ENCODE data around the gene HUS1B.

Gene HUS1B

GRCh38 chr6:621931-622330 is 35.0 kb downstream of the HUS1B start:
- Mint-ChIP-seq H3K27ac (no peak overlapping the region), H3K4me3 (no peak overlapping the region), H3K9me3 (no peaks in the 10 kb centered on the region), H3K27me3 (ENCODE audit: low read depth) (no peaks in the 10 kb centered on the region), H3K36me3 (ENCODE audit: low read depth) (peaks cover 17% of the 10 kb centered on the region), H3K4me1 (ENCODE audit: low read depth) (peaks cover 6% of the 10 kb centered on the region)

DNA sequence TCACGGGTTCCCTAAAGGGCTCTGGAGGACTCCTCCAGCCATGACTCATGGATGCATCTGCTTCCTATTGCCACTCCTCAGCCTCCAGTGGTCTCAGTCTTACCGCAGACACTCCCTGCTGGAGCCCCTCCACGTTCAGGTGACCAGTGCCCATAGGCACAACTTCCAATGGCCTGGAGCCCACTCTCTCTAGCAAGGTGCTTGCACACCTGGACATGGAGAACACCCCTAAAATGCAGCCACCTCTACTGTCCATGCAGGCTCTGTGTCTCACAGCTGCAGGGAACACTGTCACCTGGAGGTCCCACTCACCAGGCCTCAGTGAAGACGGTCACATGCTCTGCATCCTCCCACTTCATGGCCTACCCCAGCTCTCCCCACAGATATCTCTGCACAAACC is 36.0 kb downstream of the HUS1B start:
- Mint-ChIP-seq H3K36me3 (ENCODE audit: low read depth) (peaks cover 18% of the 10 kb centered on the region), H3K27ac (no peak overlapping the region), H3K4me3 (no peak overlapping the region), H3K27me3 (ENCODE audit: low read depth) (no peaks in the 10 kb centered on the region), H3K4me1 (ENCODE audit: low read depth) (peaks cover 6% of the 10 kb centered on the region), H3K9me3 (no peaks in the 10 kb centered on the region)

- Mint-ChIP-seq H3K36me3 (ENCODE audit: low read depth) (peaks cover 21% of the 10 kb centered on the region), H3K4me1 (ENCODE audit: low read depth) (peaks cover 6% of the 10 kb centered on the region), H3K27me3 (ENCODE audit: low read depth) (no peaks in the 10 kb centered on the region), H3K27ac (no peak overlapping the region), H3K9me3 (no peaks in the 10 kb centered on the region), H3K4me3 (no peak overlapping the region)
Observed at GRCh38 chr6:620166-620565, 36.7 kb downstream of the HUS1B start.

GRCh38 chr6:617456-618100 is 39.3 kb downstream of the HUS1B start:
- H3K27ac Mint-ChIP-seq: no peak overlapping the region
- H3K4me3 Mint-ChIP-seq: no peak overlapping the region
- H3K4me1 Mint-ChIP-seq (ENCODE audit: low read depth): no peaks in the 10 kb centered on the region
- no peaks in the 10 kb centered on the region for H3K27me3 Mint-ChIP-seq (ENCODE audit: low read depth)
- peaks cover 21% of the 10 kb centered on the region for H3K36me3 Mint-ChIP-seq (ENCODE audit: low read depth)
- no peaks in the 10 kb centered on the region for H3K9me3 Mint-ChIP-seq

GRCh38 chr6:613981-614380 is 42.9 kb downstream of the HUS1B start:
- H3K4me3 Mint-ChIP-seq: no peak overlapping the region
- H3K36me3 Mint-ChIP-seq (ENCODE audit: low read depth): peaks cover 18% of the 10 kb centered on the region
- no peak overlapping the region for H3K27ac Mint-ChIP-seq
- H3K4me1 Mint-ChIP-seq (ENCODE audit: low read depth): peaks cover 5% of the 10 kb centered on the region
- H3K27me3 Mint-ChIP-seq (ENCODE audit: low read depth): no peaks in the 10 kb centered on the region
- no peaks in the 10 kb centered on the region for H3K9me3 Mint-ChIP-seq

- Mint-ChIP-seq H3K27me3 (ENCODE audit: low read depth) (no peaks in the 10 kb centered on the region), H3K36me3 (ENCODE audit: low read depth) (peaks cover 14% of the 10 kb centered on the region), H3K4me3 (no peak overlapping the region), H3K9me3 (no peaks in the 10 kb centered on the region), H3K27ac (no peak overlapping the region), H3K4me1 (ENCODE audit: low read depth) (peaks cover 5% of the 10 kb centered on the region)
Observed at GRCh38 chr6:611928-612327, 45.0 kb downstream of the HUS1B start.

DNA sequence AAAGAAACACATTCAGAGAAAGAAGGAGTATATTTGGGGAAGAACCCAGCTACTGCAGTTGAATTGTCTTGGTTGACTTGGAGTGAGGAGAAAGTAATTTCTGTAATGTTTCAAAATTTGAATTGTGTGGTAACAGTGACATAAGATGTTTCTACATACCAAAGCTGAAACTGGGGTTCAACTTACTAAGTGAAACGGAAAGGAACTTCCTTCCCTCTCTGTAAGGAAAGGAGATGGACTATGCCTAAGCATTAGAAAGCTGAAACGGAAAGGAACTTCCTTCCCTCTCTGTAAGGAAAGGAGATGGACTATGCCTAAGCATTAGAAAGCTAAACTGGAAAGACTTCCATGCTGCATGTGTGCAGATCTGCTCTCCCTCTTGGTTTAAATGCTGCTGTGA is 46.0 kb downstream of the HUS1B start:
- no peak overlapping the region for H3K4me3 Mint-ChIP-seq
- H3K27ac Mint-ChIP-seq: no peak overlapping the region
- H3K4me1 Mint-ChIP-seq (ENCODE audit: low read depth): peaks cover 5% of the 10 kb centered on the region
- peaks cover 22% of the 10 kb centered on the region for H3K36me3 Mint-ChIP-seq (ENCODE audit: low read depth)
- H3K9me3 Mint-ChIP-seq: peaks cover 2% of the 10 kb centered on the region
- H3K27me3 Mint-ChIP-seq (ENCODE audit: low read depth): no peaks in the 10 kb centered on the region

DNA sequence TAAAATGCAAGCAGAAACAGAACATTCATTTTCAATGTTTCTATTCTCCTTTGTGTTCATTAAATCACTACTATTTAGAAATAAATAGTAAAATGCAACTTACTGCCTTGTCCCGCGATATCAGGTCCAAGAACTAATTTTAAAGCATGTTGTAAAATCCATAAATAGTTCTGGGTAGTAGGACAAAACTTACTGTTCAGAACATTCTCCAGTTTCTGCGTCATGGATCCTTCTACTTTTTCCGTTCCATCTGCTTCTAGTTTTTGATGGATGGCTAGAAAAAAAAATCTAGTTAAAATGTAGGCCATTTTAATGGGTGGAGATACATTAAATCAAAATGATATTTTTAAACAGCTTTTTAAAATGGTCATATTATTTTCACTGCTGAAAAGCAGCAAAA is 47.0 kb downstream of the HUS1B start:
- Mint-ChIP-seq H3K27me3 (ENCODE audit: low read depth) (no peaks in the 10 kb centered on the region), H3K27ac (no peak overlapping the region), H3K4me3 (no peak overlapping the region), H3K36me3 (ENCODE audit: low read depth) (peaks cover 24% of the 10 kb centered on the region), H3K4me1 (ENCODE audit: low read depth) (peaks cover 5% of the 10 kb centered on the region), H3K9me3 (peaks cover 4% of the 10 kb centered on the region)

- Mint-ChIP-seq H3K4me3 (no peak overlapping the region), H3K4me1 (ENCODE audit: low read depth) (peaks cover 5% of the 10 kb centered on the region), H3K36me3 (ENCODE audit: low read depth) (peaks cover 28% of the 10 kb centered on the region), H3K9me3 (peaks cover 4% of the 10 kb centered on the region), H3K27ac (no peak overlapping the region), H3K27me3 (ENCODE audit: low read depth) (no peaks in the 10 kb centered on the region)
Observed at GRCh38 chr6:606829-607379, 50.0 kb downstream of the HUS1B start.
